Osteocyte (in vitro differentiated cells): ENCODE results near the gene CDC14A. TPM values are rescaled to one million over a fixed set of nuclear protein-coding genes. Genes with fewer than 3 reads are reported as not detected.

Source experiments
- DNase-seq: peaks from one replicate; pipeline ENCODE4 v3.0.0; 2021; ENCODE audit warnings: mixed read lengths; ENCODE audit not compliant: unreplicated experiment; ENCODE audit errors: extremely low spot score
- H3K27ac Mint-ChIP-seq: one replicate; pipeline ENCODE4 v1.8.0; 2021; ENCODE audit warnings: mild to moderate bottlenecking, mixed read lengths; ENCODE audit not compliant: unreplicated experiment
- H3K27me3 Mint-ChIP-seq: one replicate; pipeline ENCODE4 v1.8.0; 2021; ENCODE audit warnings: mixed read lengths; ENCODE audit not compliant: unreplicated experiment
- H3K36me3 Mint-ChIP-seq: one replicate; pipeline ENCODE4 v1.8.0; 2021; ENCODE audit warnings: mixed read lengths; ENCODE audit not compliant: unreplicated experiment
- H3K4me1 Mint-ChIP-seq: one replicate; pipeline ENCODE4 v1.8.0; 2021; ENCODE audit warnings: mixed read lengths; ENCODE audit not compliant: unreplicated experiment
- H3K4me3 Mint-ChIP-seq: one replicate; pipeline ENCODE4 v1.8.0; 2021; ENCODE audit warnings: mild to moderate bottlenecking, moderate library complexity, mixed read lengths; ENCODE audit not compliant: unreplicated experiment
- H3K9me3 Mint-ChIP-seq: one replicate; pipeline ENCODE4 v1.8.0; 2021; ENCODE audit warnings: mixed read lengths; ENCODE audit not compliant: unreplicated experiment
- total RNA-seq: library from RNA; stranded (reverse); gene quantifications from 2 replicates; pipeline ENCODE4 v1.2.1, GENCODE V29; 2021
- TF ChIP-seq, protein P1 (sequence below): fragments of 200-600 bp; sonication (generic); IDR thresholded peaks from 2 replicates; pipeline ENCODE4 v1.5.0; 2021; ENCODE audit warnings: antibody characterized with exemption, mild to moderate bottlenecking, moderate library complexity

Gene CDC14A
- total RNA-seq, 1 donor from 2014 or later, result 2.8 TPM

GRCh38 chr1:100358210-100358609, 5.9 kb downstream of the CDC14A start:
- no peak overlapping the region for H3K4me3 Mint-ChIP-seq
- H3K36me3 Mint-ChIP-seq, result no peaks in the 10 kb centered on the region
- TF ChIP-seq, protein P1, sequence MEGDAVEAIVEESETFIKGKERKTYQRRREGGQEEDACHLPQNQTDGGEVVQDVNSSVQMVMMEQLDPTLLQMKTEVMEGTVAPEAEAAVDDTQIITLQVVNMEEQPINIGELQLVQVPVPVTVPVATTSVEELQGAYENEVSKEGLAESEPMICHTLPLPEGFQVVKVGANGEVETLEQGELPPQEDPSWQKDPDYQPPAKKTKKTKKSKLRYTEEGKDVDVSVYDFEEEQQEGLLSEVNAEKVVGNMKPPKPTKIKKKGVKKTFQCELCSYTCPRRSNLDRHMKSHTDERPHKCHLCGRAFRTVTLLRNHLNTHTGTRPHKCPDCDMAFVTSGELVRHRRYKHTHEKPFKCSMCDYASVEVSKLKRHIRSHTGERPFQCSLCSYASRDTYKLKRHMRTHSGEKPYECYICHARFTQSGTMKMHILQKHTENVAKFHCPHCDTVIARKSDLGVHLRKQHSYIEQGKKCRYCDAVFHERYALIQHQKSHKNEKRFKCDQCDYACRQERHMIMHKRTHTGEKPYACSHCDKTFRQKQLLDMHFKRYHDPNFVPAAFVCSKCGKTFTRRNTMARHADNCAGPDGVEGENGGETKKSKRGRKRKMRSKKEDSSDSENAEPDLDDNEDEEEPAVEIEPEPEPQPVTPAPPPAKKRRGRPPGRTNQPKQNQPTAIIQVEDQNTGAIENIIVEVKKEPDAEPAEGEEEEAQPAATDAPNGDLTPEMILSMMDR, result peak; percentile 51
- no peak overlapping the region for H3K27ac Mint-ChIP-seq
- DNase-seq, result no peak
- no peaks in the 10 kb centered on the region for H3K9me3 Mint-ChIP-seq
- peaks cover 43% of the 10 kb centered on the region for H3K4me1 Mint-ChIP-seq
- H3K27me3 Mint-ChIP-seq, result no peaks in the 10 kb centered on the region

DNA sequence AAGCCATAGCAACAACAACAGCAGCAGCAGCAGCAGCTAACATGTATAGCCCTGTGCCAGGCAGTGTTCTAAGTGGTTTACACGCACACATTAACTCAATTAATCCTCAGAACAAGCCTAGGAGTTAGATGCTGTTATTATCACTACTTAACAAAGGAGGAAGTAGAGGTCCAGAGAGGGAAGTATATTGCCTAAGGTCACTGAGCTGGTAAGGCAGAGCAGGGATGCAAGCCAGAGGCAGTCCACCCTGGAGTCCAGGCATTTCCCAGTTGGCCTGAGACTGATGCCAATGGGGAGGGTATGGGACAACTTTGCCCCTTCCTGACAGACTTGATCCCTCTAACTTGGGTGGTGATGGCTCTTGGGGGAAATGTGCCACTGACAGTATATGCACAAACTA, 6.8 kb downstream of the CDC14A start:
- H3K4me3 Mint-ChIP-seq, result no peak overlapping the region
- peaks cover 33% of the 10 kb centered on the region for H3K4me1 Mint-ChIP-seq
- H3K27ac Mint-ChIP-seq, result no peak overlapping the region

DNA sequence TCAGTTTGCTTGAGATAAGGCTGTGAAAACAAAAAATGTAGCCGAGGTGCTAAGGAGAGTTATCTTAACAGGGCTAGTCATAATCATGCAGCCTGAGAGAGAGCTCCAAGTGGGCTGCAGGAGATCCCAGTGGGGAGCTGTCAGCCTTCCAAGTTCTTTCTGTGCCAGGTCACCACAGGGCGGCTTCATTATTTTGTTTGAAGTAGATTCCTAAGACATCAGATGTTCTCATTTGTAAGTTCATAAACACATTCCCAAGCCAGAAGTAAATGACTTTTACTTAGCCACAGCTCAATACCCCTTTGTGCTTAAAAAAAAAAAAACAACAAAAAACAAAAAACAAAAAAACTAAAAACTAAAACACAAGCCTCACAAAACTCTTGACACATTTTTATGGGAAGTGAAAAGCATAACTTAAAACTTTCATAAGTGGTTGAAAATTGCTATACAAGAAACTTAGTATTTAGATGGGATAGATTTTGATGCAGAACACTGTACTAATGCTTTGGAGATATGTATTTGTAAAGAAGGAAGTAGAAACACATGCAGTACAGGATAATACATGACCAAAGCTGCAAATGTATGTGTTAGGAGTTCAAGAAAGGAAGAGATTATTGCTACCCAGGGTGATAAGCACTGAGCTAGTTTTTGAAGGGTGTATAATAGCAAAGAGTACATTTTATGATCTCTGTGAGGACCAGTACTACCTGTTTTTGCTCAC, 8.6 kb downstream of the CDC14A start:
- Mint-ChIP-seq H3K36me3 (no peaks in the 10 kb centered on the region), H3K27me3 (no peaks in the 10 kb centered on the region), H3K4me1 (peaks cover 22% of the 10 kb centered on the region), H3K4me3 (no peak overlapping the region), H3K9me3 (no peaks in the 10 kb centered on the region), H3K27ac (peak overlapping the region; percentile 36)
- no peak for DNase-seq
- TF ChIP-seq, protein P1, result no peak

More for the DNA sequence above, 6.8 kb downstream of the CDC14A start:
- no peaks in the 10 kb centered on the region for H3K27me3 Mint-ChIP-seq
- TF ChIP-seq, protein P1, result no peak
- no peaks in the 10 kb centered on the region for H3K36me3 Mint-ChIP-seq
- no peak for DNase-seq
- H3K9me3 Mint-ChIP-seq, result no peaks in the 10 kb centered on the region

- TF ChIP-seq, protein P1, result no peak
- Mint-ChIP-seq H3K4me1 (peaks cover 22% of the 10 kb centered on the region), H3K9me3 (no peaks in the 10 kb centered on the region)
Observed at GRCh38 chr1:100361511-100362089, 9.3 kb downstream of the CDC14A start.

GRCh38 chr1:100362821-100363466, 10.6 kb downstream of the CDC14A start:
- Mint-ChIP-seq H3K27ac (no peak overlapping the region), H3K4me3 (no peak overlapping the region), H3K9me3 (no peaks in the 10 kb centered on the region), H3K27me3 (no peaks in the 10 kb centered on the region), H3K4me1 (peaks cover 22% of the 10 kb centered on the region), H3K36me3 (no peaks in the 10 kb centered on the region)
- TF ChIP-seq, protein P1, result no peak
- no peak for DNase-seq

More at GRCh38 chr1:100361511-100362089, 9.3 kb downstream of the CDC14A start:
- H3K27me3 Mint-ChIP-seq, result no peaks in the 10 kb centered on the region
- no peaks in the 10 kb centered on the region for H3K36me3 Mint-ChIP-seq
- no peak overlapping the region for H3K4me3 Mint-ChIP-seq
- no peak overlapping the region for H3K27ac Mint-ChIP-seq
- no peak for DNase-seq
